GM19023 (cell line): ENCODE data around the gene GPR150.

Source experiments
- ATAC-seq: cut with Tn5 transposase; IDR thresholded peaks from one replicate; pipeline ENCODE4 v1.9.1; 2021; ENCODE audit warnings: mild to moderate bottlenecking, moderate library complexity; ENCODE audit not compliant: unreplicated experiment

Gene GPR150

DNA sequence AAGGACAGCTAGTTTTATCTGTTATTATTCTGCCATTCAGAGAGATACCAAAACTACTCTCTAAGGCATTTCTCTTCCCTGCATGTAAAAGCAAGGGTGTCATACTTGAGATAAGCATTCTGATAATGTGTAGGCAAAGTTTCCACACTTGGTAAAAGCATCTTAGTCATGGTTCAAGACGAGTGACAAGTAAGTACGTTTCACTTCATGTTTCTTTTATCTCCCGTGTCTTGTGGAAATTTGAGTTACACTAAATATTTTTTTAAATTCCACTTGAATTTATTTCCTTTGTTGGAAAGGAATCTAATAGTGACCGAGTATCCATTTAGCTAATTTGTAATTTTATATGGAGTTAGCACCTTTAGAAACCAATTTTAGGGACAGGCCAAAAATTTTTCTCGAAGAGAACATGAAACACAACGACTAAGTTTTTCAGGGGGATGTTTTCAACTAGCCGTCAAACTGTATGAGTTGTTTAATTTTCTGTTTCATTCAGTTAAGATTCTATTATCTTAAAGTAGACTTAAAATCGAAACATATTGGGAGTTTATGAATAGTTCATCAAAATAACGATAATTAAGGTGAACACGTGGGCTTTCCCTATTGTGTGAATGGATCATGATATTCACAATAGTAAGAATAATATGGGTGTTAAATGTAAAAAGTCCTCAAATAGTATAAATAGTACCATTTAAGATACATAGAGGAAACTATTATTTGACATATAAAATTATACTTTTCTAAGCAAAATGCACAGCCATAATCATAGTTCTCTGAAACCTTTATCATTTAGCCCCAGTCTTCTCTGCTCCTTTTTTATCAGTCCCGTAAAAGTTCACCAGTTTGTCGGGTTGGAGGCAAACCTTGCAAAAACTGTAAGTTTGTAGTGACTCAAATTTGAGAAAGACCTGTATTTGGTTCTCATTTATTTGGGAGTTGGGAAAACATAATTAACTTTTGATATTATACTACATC lies 28.3 kb downstream of the GPR150 start:
- no peak for ATAC-seq

- no peak for ATAC-seq
Measured at GRCh38 chr5:95649274-95649673, 29.4 kb downstream of the GPR150 start.

DNA sequence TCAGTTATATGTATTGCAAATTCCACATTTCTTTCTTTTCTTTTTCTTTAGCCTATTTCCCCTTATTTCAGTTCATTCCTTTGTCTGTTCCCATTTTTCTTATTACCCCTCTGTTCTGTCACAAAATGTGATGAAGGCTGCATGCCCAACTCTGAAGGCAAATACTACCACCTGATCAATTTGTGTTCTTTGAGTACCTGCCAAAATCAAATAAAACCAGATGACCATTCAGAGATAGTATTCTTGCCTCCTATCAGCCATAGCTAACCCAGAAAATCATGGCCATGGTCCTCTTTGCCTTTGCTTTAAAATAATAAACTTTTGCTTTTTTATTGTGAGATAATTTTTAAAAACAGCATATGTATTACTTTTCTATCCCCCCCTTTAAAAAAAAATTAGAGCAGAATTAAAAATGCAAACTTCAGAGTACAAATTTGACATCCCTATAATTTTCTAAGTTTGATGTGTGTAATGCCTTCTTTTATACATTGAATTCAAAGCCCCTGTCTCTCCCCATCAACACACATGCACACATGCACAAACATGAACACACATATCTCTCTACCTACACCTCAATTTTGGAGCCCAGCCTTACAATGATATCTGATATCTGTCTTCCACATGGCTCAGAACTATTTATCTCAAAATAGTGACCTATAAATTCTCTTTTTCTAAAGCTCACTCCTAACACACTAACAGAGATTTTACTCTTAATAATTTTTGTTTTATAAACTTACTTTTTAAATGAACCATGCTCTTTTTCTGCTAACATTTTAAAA lies 30.1 kb downstream of the GPR150 start:
- no peak for ATAC-seq

- no peak for ATAC-seq
Measured at GRCh38 chr5:95652849-95653248, 33.0 kb downstream of the GPR150 start.

DNA sequence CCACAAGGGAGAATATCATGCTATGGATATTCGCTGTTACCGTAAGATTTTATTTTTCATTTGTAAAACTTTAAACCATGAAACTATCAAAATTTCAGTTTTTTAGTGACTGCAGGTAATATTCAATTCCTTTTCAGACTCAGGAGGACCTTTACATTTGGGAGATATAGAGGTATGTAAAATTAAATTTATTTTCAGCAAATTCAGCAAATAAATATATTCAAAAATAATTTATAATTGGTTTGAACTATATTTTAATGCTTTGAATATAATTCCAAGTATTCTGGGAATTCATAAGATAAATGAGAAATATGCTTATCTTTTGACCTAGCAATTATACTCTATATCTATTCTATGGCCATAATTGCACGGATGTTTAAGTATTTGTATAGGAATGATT lies 34.3 kb downstream of the GPR150 start:
- no peak for ATAC-seq

GRCh38 chr5:95655575-95655974 lies 35.7 kb downstream of the GPR150 start:
- ATAC-seq: no peak

DNA sequence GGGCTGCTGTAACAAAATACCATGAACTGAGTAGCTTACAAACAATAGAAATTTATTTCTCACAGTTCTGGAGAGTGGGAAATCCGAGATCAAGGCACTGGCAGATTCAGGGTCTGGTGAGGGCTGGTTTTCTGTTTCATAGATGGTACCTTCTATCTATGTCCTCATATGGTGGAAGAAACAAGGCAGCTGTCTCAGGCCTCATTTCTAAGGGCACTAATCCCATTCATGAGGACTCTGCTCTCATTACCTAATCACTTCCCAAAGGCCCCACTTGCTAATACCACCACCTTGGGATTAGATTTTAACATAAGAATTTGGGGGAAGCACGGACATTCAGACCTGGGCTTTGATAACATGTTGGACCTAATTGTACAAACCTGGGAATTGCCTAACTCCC lies 40.2 kb downstream of the GPR150 start:
- ATAC-seq: no peak

DNA sequence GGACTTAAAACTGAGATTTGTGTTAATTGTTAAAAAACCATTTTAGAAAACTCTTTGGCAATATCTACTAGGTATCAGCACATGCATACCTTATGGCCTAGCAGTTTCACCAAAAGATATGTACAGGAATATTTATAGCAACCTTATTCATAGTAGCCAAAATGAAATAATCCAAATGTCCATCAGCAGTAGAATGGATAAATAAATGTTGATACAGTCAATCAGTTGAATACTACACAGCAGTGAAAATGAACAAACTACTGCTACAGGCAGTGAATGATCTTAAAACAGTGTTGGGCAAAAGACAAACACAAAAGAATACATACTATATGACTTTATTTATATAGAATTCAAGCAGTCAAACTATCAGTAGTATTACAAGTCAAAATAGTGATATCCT lies 43.1 kb downstream of the GPR150 start:
- no peak for ATAC-seq

DNA sequence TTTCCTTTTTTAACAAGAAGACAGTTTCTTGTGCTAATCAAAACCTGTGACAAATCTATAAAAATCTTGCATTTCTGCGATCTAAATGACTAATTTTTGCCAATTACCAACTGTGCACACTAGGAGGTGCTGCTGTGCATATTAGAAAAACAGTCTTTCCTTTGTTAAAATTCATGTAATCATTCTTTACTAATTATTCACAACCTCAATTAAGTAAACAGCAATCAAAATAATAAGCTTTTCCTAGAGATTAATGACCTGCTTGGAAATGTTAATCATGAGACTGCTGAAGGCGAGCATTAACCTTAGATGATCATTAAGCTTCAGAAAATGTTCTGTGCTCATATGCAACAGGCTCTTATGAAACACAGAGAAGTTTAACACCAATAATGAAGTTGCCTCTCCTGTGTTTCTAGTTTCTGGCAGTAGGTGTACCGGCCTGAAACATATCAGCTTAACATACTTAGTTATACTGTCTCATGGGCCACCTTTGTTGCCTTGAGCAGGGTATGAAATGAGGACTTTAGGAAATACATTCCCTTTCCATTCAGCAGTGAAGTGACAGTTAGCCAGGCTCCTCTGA lies 44.4 kb downstream of the GPR150 start:
- no peak for ATAC-seq

DNA sequence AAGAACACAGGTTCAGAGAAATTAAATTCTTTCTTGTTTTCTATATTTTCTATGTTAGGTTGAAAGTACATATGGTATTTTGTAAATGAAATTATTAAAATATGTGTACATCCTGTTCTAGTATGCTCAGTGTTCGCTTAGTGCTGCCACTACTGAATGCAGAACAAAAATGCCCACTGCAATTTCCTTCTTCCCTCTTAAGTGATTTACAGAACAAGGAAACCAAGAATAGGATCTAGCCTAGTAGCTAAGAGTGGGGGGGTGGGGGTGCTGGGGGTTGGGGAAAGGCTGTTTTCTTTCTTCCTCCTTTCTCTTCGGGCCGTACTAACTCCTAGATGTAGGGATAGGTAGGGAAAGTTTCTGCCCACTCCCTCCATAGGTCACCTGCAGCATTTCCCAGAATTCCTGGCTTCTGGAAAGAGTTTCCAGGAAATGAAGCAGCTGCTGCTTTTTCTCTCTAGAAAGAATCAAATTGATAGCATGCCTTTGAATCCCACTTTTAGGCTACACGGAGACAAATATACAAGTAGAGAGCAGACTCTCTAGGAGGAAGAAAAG lies 47.3 kb downstream of the GPR150 start:
- ATAC-seq: no peak

- ATAC-seq: no peak
Measured at GRCh38 chr5:95667678-95668077, 47.8 kb downstream of the GPR150 start.

- ATAC-seq: no peak
Measured at GRCh38 chr5:95668216-95668615, 48.3 kb downstream of the GPR150 start.

GRCh38 chr5:95668728-95669127 lies 48.8 kb downstream of the GPR150 start:
- ATAC-seq: no peak

GRCh38 chr5:95669540-95669939 lies 49.7 kb downstream of the GPR150 start:
- ATAC-seq: no peak

DNA sequence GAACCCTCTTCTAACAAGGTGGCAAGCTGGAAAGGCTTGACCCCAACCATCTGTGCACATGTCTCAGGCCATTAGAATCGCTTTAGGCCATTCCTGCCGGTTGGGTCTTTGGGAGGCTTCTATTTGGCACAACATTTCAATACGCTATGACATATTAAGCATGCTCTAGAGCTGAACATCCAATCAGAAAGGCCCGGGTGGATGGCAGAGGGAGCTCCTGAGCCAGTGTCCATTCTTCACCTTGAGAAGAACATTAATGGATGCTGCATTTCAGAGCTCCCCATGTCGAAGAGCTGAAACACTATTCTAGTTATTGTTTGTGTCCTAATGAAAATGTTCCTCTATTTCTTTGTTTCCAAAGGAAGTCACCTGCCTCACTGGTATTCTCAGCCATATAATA lies 50.1 kb downstream of the GPR150 start:
- no peak for ATAC-seq

- ATAC-seq: no peak
Measured at GRCh38 chr5:95670568-95670967, 50.7 kb downstream of the GPR150 start.
